K562 (cell line): ENCODE results near the gene ZNF835. TPM values are rescaled to one million over a fixed set of nuclear protein-coding genes. Genes with fewer than 3 reads are reported as not detected.
"Not testable (repeated sequence)": the region's sequence is repeated elsewhere in the genome, so short reads cannot be mapped to it uniquely, and the experiment has no call there.

Experiments used
- ATAC-seq: fragments of 200-7000 bp; cut with Tn5 transposase; 3 replicates; pipeline ENCODE4 v1.9.1; 2020; ENCODE audit warnings: moderate library complexity
- BruUV-seq: library from RNA; stranded (reverse); fragments of 400-500 nt; replicated peaks from 2 replicates; lab custom pipeline; 2021; lab: Mats Ljungman, UMichigan
- CTCF ChIA-PET: fragments of 300-600 bp; formaldehyde crosslinking; extraction: SDS; loops from one replicate; lab custom pipeline; 2021; ENCODE audit warnings: low intra/inter-chr PET ratio; lab: Yijun Ruan, JAX
- POLR2A ChIA-PET: fragments of 300-600, 350-650 bp; sonication (Branson Sonifier 250); formaldehyde crosslinking; extraction: SDS; loops from one replicate; lab custom pipeline; 2021; ENCODE audit warnings: antibody characterized with exemption, inconsistent platforms; lab: Yijun Ruan, JAX
- DNase-seq, 4 experiments: peaks; one replicate each; pipeline versions ENCODE4 v3.0.0 to v3.0.0-alpha.2; 2011 to 2018; ENCODE audit warnings: low spot score in 3 of 4, mixed read lengths in 3 of 4; ENCODE audit errors: extremely low read depth in 1 of 4
- FAIRE-seq: peaks from 2 replicates; lab custom pipeline; 2011; peaks lifted over from hg19 to GRCh38; lab: Jason Lieb, UNC
- H2AFZ ChIP-seq: 2 replicates; pipeline ENCODE4 v1.6.0; 2011; ENCODE audit warnings: low read depth, low read length, control low read depth, inconsistent platforms
- H3K27ac ChIP-seq: fragments of 200-600 bp; 3 replicates; pipeline ENCODE4 v1.8.0; 2011; ENCODE audit warnings: low read depth, mild to moderate bottlenecking, control low read depth, inconsistent platforms, low read length, moderate library complexity, mixed read lengths; ENCODE audit errors: extremely low read depth
- H3K27me3 ChIP-seq, 2 experiments: fragments of 300-600 bp in 1 of 2; 2 replicates in 1 of 2; 3 replicates in 1 of 2; pipeline versions ENCODE4 v1.6.0 to v1.8.0; 2011; ENCODE audit warnings: inconsistent platforms in 2 of 2, low read length in 2 of 2, mild to moderate bottlenecking in 1 of 2, mixed read lengths in 1 of 2, moderate library complexity in 1 of 2; ENCODE audit not compliant: control insufficient read depth in 2 of 2, insufficient read depth in 2 of 2
- H3K36me3 ChIP-seq: fragments of 300-600 bp; 3 replicates; pipeline ENCODE4 v1.8.0; 2011; ENCODE audit warnings: mild to moderate bottlenecking, low read length, inconsistent platforms; ENCODE audit not compliant: control insufficient read depth, insufficient read depth
- H3K4me1 ChIP-seq, 2 experiments: fragments of 200-600 bp in 1 of 2; replicated peaks in 1 of 2; 2 replicates in 1 of 2; 3 replicates in 1 of 2; pipeline versions ENCODE4 v1.5.1 to v1.8.0; 2011; ENCODE audit warnings: inconsistent platforms in 2 of 2, low read length in 2 of 2, mild to moderate bottlenecking in 1 of 2, mixed read lengths in 1 of 2, moderate library complexity in 1 of 2; ENCODE audit not compliant: control insufficient read depth in 2 of 2, insufficient read depth in 2 of 2
- H3K4me2 ChIP-seq: 2 replicates; pipeline ENCODE4 v1.6.1; 2011; ENCODE audit warnings: low read length, control low read depth, inconsistent platforms, mixed read lengths; ENCODE audit not compliant: insufficient read depth
- H3K4me3 ChIP-seq: fragments of 200-600 bp; sonication (generic), shearing (Covaris generic); 2 replicates; pipeline ENCODE4 v1.5.1; 2016; ENCODE audit warnings: control low read depth, inconsistent platforms
- H3K79me2 ChIP-seq: fragments of 200-600 bp; 3 replicates; pipeline ENCODE4 v1.8.0; 2011; ENCODE audit warnings: low read length, inconsistent platforms; ENCODE audit not compliant: control insufficient read depth, insufficient read depth
- H3K9ac ChIP-seq, 2 experiments: 2 replicates each; pipeline versions ENCODE4 v1.6.0 to v1.6.1; 2011; ENCODE audit warnings: low read depth in 2 of 2, low read length in 2 of 2, control low read depth in 1 of 2, inconsistent platforms in 1 of 2, mild to moderate bottlenecking in 1 of 2, mixed read lengths in 1 of 2; ENCODE audit not compliant: insufficient read depth in 1 of 2
- H3K9me1 ChIP-seq: one replicate; pipeline ENCODE4 v1.6.0; 2011; ENCODE audit warnings: inconsistent platforms, mild to moderate bottlenecking, low read length, moderate library complexity; ENCODE audit not compliant: control insufficient read depth, insufficient read depth
- H3K9me3 ChIP-seq: replicated peaks from 2 replicates; pipeline ENCODE4 v1.5.1; 2011; ENCODE audit warnings: low read depth, low read length, inconsistent platforms; ENCODE audit not compliant: control insufficient read depth, insufficient read depth
- H4K20me1 ChIP-seq: replicated peaks from 2 replicates; pipeline ENCODE4 v1.6.1; 2011; ENCODE audit warnings: low read length, inconsistent platforms, mixed read lengths; ENCODE audit not compliant: control insufficient read depth, insufficient read depth
- CXXC5 ChIP-seq: fragments of 250-450 bp; sonication (Bioruptor Pico); IDR thresholded peaks from 2 replicates; pipeline ENCODE4 v1.8.0; 2022; ENCODE audit warnings: inconsistent platforms, mild to moderate bottlenecking, moderate library complexity
- NONO ChIP-seq, 2 experiments: fragments of 200-400 bp in 1 of 2; fragments of 450-650 bp in 1 of 2; formaldehyde crosslinking in 1 of 2; IDR thresholded peaks; 2 replicates each; pipeline ENCODE4 v1.6.1; 2017; ENCODE audit warnings: low read depth in 2 of 2, mild to moderate bottlenecking in 2 of 2, moderate library complexity in 2 of 2, low read length in 1 of 2
- PRDM10 ChIP-seq: fragments of 450-650 bp; IDR thresholded peaks from 2 replicates; pipeline ENCODE4 v1.6.1; 2018; ENCODE audit not compliant: partially characterized antibody
- SMARCE1 ChIP-seq: fragments of 450-650 bp; IDR thresholded peaks from 2 replicates; pipeline ENCODE4 v1.7.1; 2016; ENCODE audit warnings: mild to moderate bottlenecking
- TAF15 ChIP-seq: fragments of 200-400 bp; formaldehyde crosslinking; IDR thresholded peaks from 2 replicates; pipeline ENCODE4 v1.6.1; 2017; ENCODE audit warnings: mild to moderate bottlenecking, low read depth, low read length, moderate library complexity
- TCF7L2 ChIP-seq: fragments of 150-350 bp; IDR thresholded peaks from 2 replicates; pipeline ENCODE4 v1.6.1; 2016; ENCODE audit warnings: low read depth, mild to moderate bottlenecking, low read length, moderate library complexity
- TEAD4 ChIP-seq, 2 experiments: sonication (generic) in 1 of 2; formaldehyde crosslinking in 1 of 2; IDR thresholded peaks; 2 replicates each; pipeline versions ENCODE4 v1.6.1 to v1.8.0; 2012 to 2022; ENCODE audit warnings: borderline replicate concordance in 1 of 2, inconsistent platforms in 1 of 2, low read length in 1 of 2, mild to moderate bottlenecking in 1 of 2, missing genetic modification reagents in 1 of 2
- ZBTB26 ChIP-seq: fragments of 450-650 bp; formaldehyde crosslinking; IDR thresholded peaks from 2 replicates; pipeline ENCODE4 v1.4.0; 2022; ENCODE audit warnings: missing genetic modification characterization
- ZKSCAN8 ChIP-seq: fragments of 200-800 bp; sonication (Bioruptor generic); IDR thresholded peaks from 2 replicates; pipeline ENCODE4 v1.6.1; 2016; ENCODE audit warnings: missing genetic modification characterization, missing compliant biosample characterization
- ZNF184 ChIP-seq: sonication (generic); formaldehyde crosslinking; IDR thresholded peaks from 2 replicates; pipeline ENCODE4 v1.5.0; 2020; ENCODE audit warnings: missing genetic modification reagents
- WGBS: fragments of 100-300 bp; shearing (Covaris generic); methylation state at CpG from one replicate; pipeline ENCODE4 v1.1.6; 2016; ENCODE audit warnings: low coverage, mixed read lengths; ENCODE audit not compliant: insufficient coverage; ENCODE audit errors: missing lambda C conversion rate; 5-methylcytosine and 5-hydroxymethylcytosine counted together
- in situ Hi-C: fragments of 300-500 bp; cut with MboI; formaldehyde crosslinking; loops from 4 replicates; pipeline ENCODE4 v1.15.0; 2018; ENCODE audit warnings: inconsistent platforms, mixed read lengths
- intact Hi-C: fragments of 100-400 bp; cut with micrococcal nuclease; formaldehyde crosslinking; loops from 2 replicates; pipeline ENCODE4 v1.14.2; 2022
- polyA plus RNA-seq, 8 experiments: library from polyadenylated mRNA; depleted of rRNA in 4 of 8; stranded (reverse) in 5 of 8; unstranded in 3 of 8; fragments of >200 nt; fragmentation: Nextera tagmentation in 2 of 8; fragmentation: Illumina TruSeq in 1 of 8; extraction: Ambion mirVana in 2 of 8; extraction: Trizol in 1 of 8; gene quantifications; 2 replicates each; pipeline versions ENCODE4 v1.2.1 to v1.2.3, GENCODE V29; 2011 to 2014; ENCODE audit warnings: inconsistent platforms in 1 of 8, missing spikeins in 1 of 8
- total RNA-seq, 7 experiments: library from RNA; depleted of rRNA in 6 of 7; stranded (reverse); fragments of >200 nt in 6 of 7; fragmentation: Illumina TruSeq in 2 of 7; extraction: Trizol in 2 of 7; gene quantifications; 2 replicates each; pipeline versions ENCODE4 v1.2.1 to v1.2.3, GENCODE V29; 2011 to 2021; ENCODE audit warnings: low replicate concordance in 1 of 7

The ZNF835 gene
- total and polyA plus RNA-seq, 9 of the 15 experiments (the other 6 are each of a cell fraction or from before 2014, with no cell fraction given): not detected

DNA sequence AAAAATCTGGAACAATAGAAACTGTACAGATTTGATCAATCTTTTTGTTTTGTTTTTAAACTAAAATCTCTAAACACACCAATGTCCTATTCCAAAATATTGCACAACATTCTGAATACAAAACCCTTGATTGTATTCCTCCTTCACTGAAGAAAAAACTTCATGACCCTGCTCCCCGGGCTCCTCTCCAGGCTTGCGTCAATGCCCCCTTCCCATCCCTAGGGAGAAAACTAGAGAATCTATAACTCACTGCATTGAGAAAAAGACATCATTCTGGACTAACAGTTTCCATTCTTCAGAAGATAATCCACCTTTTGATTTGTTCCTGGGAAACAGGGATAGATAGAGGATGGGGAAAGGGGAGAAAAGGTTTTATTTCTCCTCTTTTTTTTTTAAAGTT, 1.1 kb upstream of the ZNF835 start:
- H3K9me3 ChIP-seq, CTCF ChIA-PET, POLR2A ChIA-PET, H3K27ac ChIP-seq, H3K27me3 ChIP-seq, H3K9ac ChIP-seq, DNase-seq, H3K4me1 ChIP-seq, ATAC-seq, H3K4me3 ChIP-seq, H3K36me3 ChIP-seq, in situ Hi-C loops, H2AFZ ChIP-seq, H3K4me2 ChIP-seq, BruUV-seq, H4K20me1 ChIP-seq, H3K79me2 ChIP-seq, intact Hi-C loops, H3K9me1 ChIP-seq: not testable (repeated sequence)
- WGBS: 3% methylated on average over 2 of the region's 2 CpGs
- peak; percentile 73; the same call in 1 of the 2 replicates for TF ChIP-seq ZNF184 (CRISPR knock-in tag)
- peak; percentile 6 for FAIRE-seq

GRCh38 chr19:56670961-56671612, 470 bp downstream of the ZNF835 start:
- ATAC-seq (no peak), DNase-seq (no peak), FAIRE-seq (no peak)
- Histone ChIP-seq H2AFZ (no peak overlapping the region), H3K4me2 (no peak overlapping the region), H4K20me1 (no peaks in the 10 kb centered on the region), H3K9me1 (no peaks in the 10 kb centered on the region), H3K9me3 (no peaks in the 10 kb centered on the region; the same call in 1 of the 2 replicates), H3K27me3 (no peaks in the 10 kb centered on the region), H3K36me3 (no peaks in the 10 kb centered on the region), H3K79me2 (no peaks in the 10 kb centered on the region), H3K4me3 (no peak overlapping the region), H3K4me1 (peaks cover 0 to 4% of the 10 kb centered on the region in 2 experiments; a peak in 1 of 5 replicates), H3K9ac (no peak overlapping the region), H3K27ac (no peak overlapping the region)
- ChIA-PET CTCF (no interaction called here), POLR2A (no interaction called here)
- intact Hi-C loops (no loop called here), in situ Hi-C loops (no loop called here)
- 9% methylated on average over 35 of the region's 35 CpGs for WGBS
- no TSS peak for BruUV-seq
- TF ChIP-seq SMARCE1 (no peak), CXXC5 (CRISPR knock-in tag) (no peak), TAF15 (no peak), ZBTB26 (no peak), ZKSCAN8 (CRISPR knock-in tag) (no peak), PRDM10 (no peak), TCF7L2 (no peak), TEAD4 (IDR thresholded peaks at IDR 0.05; ENCODE audit: low read length) (no peak), TEAD4 (CRISPR knock-in tag; IDR thresholded peaks at IDR 0.05; ENCODE audit: borderline replicate concordance) (no peak), NONO (IDR thresholded peaks at IDR 0.05; ENCODE audit: low read depth in 2 of 2, low read length in 1 of 2) (no peak)
